Activated T-cell treated with anti-CD3 and anti-CD28 coated beads, Interleukin-2, amount 50 U/mL, for 4 hours (primary cell): Measurements from ENCODE around the gene ASB4. TPM values are rescaled to one million over a fixed set of nuclear protein-coding genes. Genes with fewer than 3 reads are reported as not detected.
"Not testable (repeated sequence)": the region's sequence is repeated elsewhere in the genome, so short reads cannot be mapped to it uniquely, and the experiment has no call there.

Experiments used
- ATAC-seq, 2 donors: fragments of 200-7000 bp; cut with Tn5 transposase; one replicate each; pipeline ENCODE4 v1.10.0; 2021
- DNase-seq: peaks from one replicate; pipeline ENCODE4 v3.0.0-alpha.2; 2020
- H3K27me3 Mint-ChIP-seq: one replicate; pipeline ENCODE4 v1.8.0; 2021; ENCODE audit warnings: low read depth, mixed read lengths
- H3K36me3 Mint-ChIP-seq: one replicate; pipeline ENCODE4 v1.8.0; 2022; ENCODE audit warnings: mixed read lengths; ENCODE audit not compliant: insufficient read depth
- H3K4me1 Mint-ChIP-seq: one replicate; pipeline ENCODE4 v1.8.0; 2021; ENCODE audit warnings: low read depth, mixed read lengths
- H3K4me3 Mint-ChIP-seq: one replicate; pipeline ENCODE4 v1.8.0; 2021; ENCODE audit warnings: mild to moderate bottlenecking, moderate library complexity, mixed read lengths
- H3K9me3 Mint-ChIP-seq: one replicate; pipeline ENCODE4 v1.8.0; 2021; ENCODE audit warnings: mixed read lengths
- total RNA-seq, 3 donors: library from RNA; stranded (reverse); gene quantifications; one replicate each; pipeline ENCODE4 v1.2.1, GENCODE V29; 2021

The ASB4 gene
- total RNA-seq, 3 donors from 2014 or later: 0.05 TPM; not detected in 2

- no peaks in the 10 kb centered on the region for H3K4me1 Mint-ChIP-seq
- H3K36me3 Mint-ChIP-seq: no peaks in the 10 kb centered on the region
- no peaks in the 10 kb centered on the region for H3K9me3 Mint-ChIP-seq
- no peak for ATAC-seq
- H3K4me3 Mint-ChIP-seq: no peak overlapping the region
- no peaks in the 10 kb centered on the region for H3K27me3 Mint-ChIP-seq
- DNase-seq: no peak
Observed at GRCh38 chr7:95493247-95493646, 7.5 kb downstream of the ASB4 start.

GRCh38 chr7:95493844-95494243 lies 8.1 kb downstream of the ASB4 start:
- no peak for ATAC-seq
- no peak for DNase-seq
- Mint-ChIP-seq H3K4me1 (no peaks in the 10 kb centered on the region), H3K9me3 (no peaks in the 10 kb centered on the region), H3K36me3 (no peaks in the 10 kb centered on the region), H3K27me3 (no peaks in the 10 kb centered on the region), H3K4me3 (no peak overlapping the region)

GRCh38 chr7:95501261-95501832 lies 15.6 kb downstream of the ASB4 start:
- peak; percentile 83 to 85 for ATAC-seq
- H3K9me3 Mint-ChIP-seq: no peaks in the 10 kb centered on the region
- H3K4me1 Mint-ChIP-seq: peaks cover 18% of the 10 kb centered on the region
- peaks cover 5% of the 10 kb centered on the region for H3K27me3 Mint-ChIP-seq
- DNase-seq: no peak
- no peaks in the 10 kb centered on the region for H3K36me3 Mint-ChIP-seq
- H3K4me3 Mint-ChIP-seq: no peak overlapping the region

- Mint-ChIP-seq H3K9me3 (no peaks in the 10 kb centered on the region), H3K36me3 (no peaks in the 10 kb centered on the region), H3K4me3 (no peak overlapping the region), H3K27me3 (peaks cover 5% of the 10 kb centered on the region), H3K4me1 (peaks cover 18% of the 10 kb centered on the region)
- ATAC-seq: no peak
- no peak for DNase-seq
Observed at GRCh38 chr7:95502403-95502802, 16.7 kb downstream of the ASB4 start.

GRCh38 chr7:95503271-95504131 lies 17.8 kb downstream of the ASB4 start:
- peaks cover 5% of the 10 kb centered on the region for H3K27me3 Mint-ChIP-seq
- H3K4me1 Mint-ChIP-seq: peaks cover 18% of the 10 kb centered on the region
- ATAC-seq: no peak
- H3K4me3 Mint-ChIP-seq: no peak overlapping the region
- H3K36me3 Mint-ChIP-seq: no peaks in the 10 kb centered on the region
- no peaks in the 10 kb centered on the region for H3K9me3 Mint-ChIP-seq
- DNase-seq: no peak

GRCh38 chr7:95504132-95504588 lies 18.4 kb downstream of the ASB4 start:
- not testable (repeated sequence) for DNase-seq, H3K4me3 Mint-ChIP-seq, H3K9me3 Mint-ChIP-seq, H3K36me3 Mint-ChIP-seq, H3K27me3 Mint-ChIP-seq, ATAC-seq
- H3K4me1 Mint-ChIP-seq: peaks cover 18% of the 10 kb centered on the region

GRCh38 chr7:95508780-95509179 lies 23.0 kb downstream of the ASB4 start:
- H3K36me3 Mint-ChIP-seq: no peaks in the 10 kb centered on the region
- H3K27me3 Mint-ChIP-seq: no peaks in the 10 kb centered on the region
- DNase-seq (no peak), ATAC-seq (no peak)
- no peak overlapping the region for H3K4me3 Mint-ChIP-seq
- H3K4me1 Mint-ChIP-seq: no peaks in the 10 kb centered on the region
- H3K9me3 Mint-ChIP-seq: no peaks in the 10 kb centered on the region

- Mint-ChIP-seq H3K4me1 (no peaks in the 10 kb centered on the region), H3K4me3 (no peak overlapping the region), H3K27me3 (no peaks in the 10 kb centered on the region), H3K36me3 (no peaks in the 10 kb centered on the region), H3K9me3 (no peaks in the 10 kb centered on the region)
- DNase-seq (no peak), ATAC-seq (no peak)
Observed at GRCh38 chr7:95509199-95509598, 23.5 kb downstream of the ASB4 start.

GRCh38 chr7:95511716-95512260 lies 26.0 kb downstream of the ASB4 start:
- DNase-seq (peak; percentile 16), ATAC-seq (peak; percentile 67)
- H3K4me3 Mint-ChIP-seq: no peak overlapping the region
- no peaks in the 10 kb centered on the region for H3K4me1 Mint-ChIP-seq
- H3K9me3 Mint-ChIP-seq: no peaks in the 10 kb centered on the region
- H3K27me3 Mint-ChIP-seq: peaks cover 8% of the 10 kb centered on the region
- no peaks in the 10 kb centered on the region for H3K36me3 Mint-ChIP-seq

GRCh38 chr7:95517458-95517857 lies 31.7 kb downstream of the ASB4 start:
- Mint-ChIP-seq H3K4me1 (no peaks in the 10 kb centered on the region), H3K27me3 (peaks cover 10% of the 10 kb centered on the region), H3K4me3 (no peak overlapping the region), H3K9me3 (no peaks in the 10 kb centered on the region), H3K36me3 (no peaks in the 10 kb centered on the region)
- ATAC-seq (no peak), DNase-seq (no peak)

GRCh38 chr7:95517870-95518269 lies 32.1 kb downstream of the ASB4 start:
- no peak overlapping the region for H3K4me3 Mint-ChIP-seq
- H3K9me3 Mint-ChIP-seq: no peaks in the 10 kb centered on the region
- ATAC-seq (no peak), DNase-seq (no peak)
- H3K4me1 Mint-ChIP-seq: no peaks in the 10 kb centered on the region
- peaks cover 10% of the 10 kb centered on the region for H3K27me3 Mint-ChIP-seq
- no peaks in the 10 kb centered on the region for H3K36me3 Mint-ChIP-seq

- no peaks in the 10 kb centered on the region for H3K9me3 Mint-ChIP-seq
- peaks cover 10% of the 10 kb centered on the region for H3K27me3 Mint-ChIP-seq
- H3K4me3 Mint-ChIP-seq: no peak overlapping the region
- H3K4me1 Mint-ChIP-seq: no peaks in the 10 kb centered on the region
- H3K36me3 Mint-ChIP-seq: no peaks in the 10 kb centered on the region
- ATAC-seq: no peak
- no peak for DNase-seq
Observed at GRCh38 chr7:95520136-95520535, 34.4 kb downstream of the ASB4 start.

- Mint-ChIP-seq H3K9me3 (no peaks in the 10 kb centered on the region), H3K27me3 (peaks cover 5% of the 10 kb centered on the region), H3K4me1 (no peaks in the 10 kb centered on the region), H3K4me3 (no peak overlapping the region), H3K36me3 (no peaks in the 10 kb centered on the region)
- ATAC-seq (no peak), DNase-seq (no peak)
Observed at GRCh38 chr7:95525503-95525902, 39.8 kb downstream of the ASB4 start.

- Mint-ChIP-seq H3K36me3 (no peaks in the 10 kb centered on the region), H3K9me3 (no peaks in the 10 kb centered on the region), H3K27me3 (peaks cover 3% of the 10 kb centered on the region), H3K4me3 (no peak overlapping the region), H3K4me1 (no peaks in the 10 kb centered on the region)
- ATAC-seq (no peak), DNase-seq (no peak)
Observed at GRCh38 chr7:95526128-95526738, 40.5 kb downstream of the ASB4 start.
